Measurements from ENCODE around the gene NRSN2.

Gene NRSN2

GRCh38 chr20:346640-347316, at the start of gene NRSN2:
Gene NRSN2 (plus strand): TSS chr20:347111. CDS start chr20:349644, 2,533 bp downstream.
- peak; percentile 85 for DNase-seq

- peak; percentile 76 for DNase-seq
These were observed 48.8 kb upstream of the NRSN2 start for GRCh38 chr20:297925-298775.

DNA sequence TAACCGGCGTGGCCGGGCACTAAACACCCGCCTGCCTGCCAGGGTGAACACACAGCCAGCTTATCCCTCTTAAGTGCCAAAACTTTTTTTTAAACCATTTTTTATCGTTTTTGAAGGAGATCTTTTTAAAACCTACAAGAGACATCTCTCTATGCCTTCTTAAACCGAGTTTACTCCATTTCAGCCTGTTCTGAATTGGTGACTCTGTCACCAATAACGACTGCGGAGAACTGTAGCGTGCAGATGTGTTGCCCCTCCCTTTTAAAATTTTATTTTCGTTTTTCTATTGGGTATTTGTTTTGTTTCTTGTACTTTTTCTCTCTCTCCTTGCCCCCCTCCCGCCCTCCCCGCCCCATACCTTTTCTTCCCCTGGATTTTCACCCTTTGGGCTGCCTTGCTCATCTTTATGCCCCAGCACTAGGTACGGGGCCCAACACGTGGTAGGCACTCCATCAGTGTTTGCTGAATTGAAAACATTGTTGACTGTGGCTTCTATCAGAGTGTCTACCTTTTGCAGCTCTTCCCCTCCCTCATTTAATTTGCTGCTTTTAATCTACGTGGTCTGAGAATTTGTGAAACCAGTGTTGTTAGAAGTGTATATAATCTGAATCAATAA, 48.0 kb upstream of the NRSN2 start:
- no peak for DNase-seq

- no peak for DNase-seq
These were observed 46.4 kb upstream of the NRSN2 start for GRCh38 chr20:300345-300990.

GRCh38 chr20:301886-302848, 44.7 kb upstream of the NRSN2 start:
- DNase-seq = no peak

DNA sequence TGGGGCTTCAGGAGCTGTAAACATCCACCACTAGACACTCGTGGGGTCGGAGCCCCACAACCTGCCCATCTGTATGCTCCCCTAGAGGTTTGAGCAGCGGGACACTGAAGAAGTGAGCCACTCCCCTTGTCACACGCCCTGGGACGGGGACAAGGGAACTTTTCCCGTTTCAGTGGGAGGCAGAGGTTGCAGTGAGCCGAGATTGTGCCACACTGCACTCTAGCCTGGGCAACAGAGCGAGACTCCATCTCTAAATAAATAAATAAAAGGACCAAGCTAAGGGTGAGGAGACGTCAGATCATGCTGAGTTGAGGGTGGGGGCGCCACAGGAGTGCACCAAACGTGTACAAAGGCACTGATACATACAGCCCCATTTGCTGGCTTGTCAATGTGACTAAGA, 41.2 kb upstream of the NRSN2 start:
- no peak for DNase-seq

DNA sequence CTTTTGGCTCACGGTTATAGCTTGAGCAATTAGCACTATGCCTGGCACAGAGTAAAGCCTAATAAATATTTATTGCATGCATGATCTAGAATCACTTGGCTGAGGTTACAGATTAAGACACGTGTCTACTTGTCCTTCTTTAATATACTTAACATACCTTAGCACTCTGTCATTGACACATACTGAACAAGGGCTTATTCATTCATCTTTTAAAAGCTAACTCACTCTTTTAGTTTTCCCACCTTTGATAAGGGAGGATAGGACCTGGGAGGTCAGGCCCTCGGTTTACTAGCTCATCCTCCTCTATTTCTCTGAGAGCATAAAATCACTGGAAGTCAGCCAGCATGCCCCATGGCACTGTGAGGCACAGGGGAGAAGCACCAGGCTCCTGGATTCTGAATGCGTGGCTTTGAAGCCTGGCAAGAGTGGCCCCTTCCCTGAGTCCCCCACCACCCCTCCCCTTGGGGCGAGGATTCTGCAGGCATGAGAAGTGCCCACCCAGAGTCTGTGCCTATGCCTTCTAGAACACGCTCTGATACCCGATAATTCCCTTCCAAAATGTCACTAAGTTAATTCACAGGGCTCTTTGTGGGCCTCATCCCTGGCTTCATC, 38.4 kb upstream of the NRSN2 start:
- no peak for DNase-seq

GRCh38 chr20:309306-309840, 37.5 kb upstream of the NRSN2 start:
- no peak for DNase-seq

DNA sequence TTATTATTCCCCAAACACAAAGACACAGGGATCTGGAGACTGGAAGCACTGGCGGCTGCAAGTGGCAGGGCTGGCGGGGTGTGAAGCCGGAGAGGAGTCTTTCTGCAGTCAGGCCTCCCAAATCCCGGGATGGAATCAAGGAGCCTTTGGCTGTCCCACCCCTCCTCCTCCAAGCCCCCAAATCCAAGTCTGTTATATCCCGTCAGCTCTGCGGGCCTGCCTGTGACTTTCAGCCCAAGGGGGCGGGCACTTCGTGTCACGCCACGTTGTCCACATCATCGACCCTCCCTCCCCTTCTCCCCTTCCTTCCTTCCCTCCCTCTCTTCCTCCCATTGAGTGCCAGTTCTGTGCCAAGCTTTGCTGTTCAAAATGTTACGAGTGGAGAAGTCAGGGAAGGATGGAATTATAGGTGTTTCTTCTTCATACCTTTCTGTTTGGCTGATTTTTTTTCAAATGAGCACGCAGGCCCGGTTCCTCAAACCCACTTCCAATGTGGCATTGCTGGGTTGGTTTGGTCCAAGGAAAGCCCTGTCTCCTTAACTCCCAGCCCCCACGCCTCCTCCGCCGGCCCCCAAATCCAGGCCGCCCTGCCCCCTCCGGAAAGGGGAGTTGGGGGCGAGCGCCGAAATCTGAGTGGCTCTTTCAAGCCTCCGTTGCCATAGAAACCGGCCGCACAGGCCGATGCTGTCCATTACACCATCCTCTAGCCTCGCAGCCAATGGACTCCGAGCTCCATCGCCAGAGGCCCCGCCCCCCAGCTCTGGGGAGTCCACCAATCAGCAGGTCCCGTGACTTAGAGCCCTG, 36.9 kb upstream of the NRSN2 start:
- peak; percentile 100 for DNase-seq

DNA sequence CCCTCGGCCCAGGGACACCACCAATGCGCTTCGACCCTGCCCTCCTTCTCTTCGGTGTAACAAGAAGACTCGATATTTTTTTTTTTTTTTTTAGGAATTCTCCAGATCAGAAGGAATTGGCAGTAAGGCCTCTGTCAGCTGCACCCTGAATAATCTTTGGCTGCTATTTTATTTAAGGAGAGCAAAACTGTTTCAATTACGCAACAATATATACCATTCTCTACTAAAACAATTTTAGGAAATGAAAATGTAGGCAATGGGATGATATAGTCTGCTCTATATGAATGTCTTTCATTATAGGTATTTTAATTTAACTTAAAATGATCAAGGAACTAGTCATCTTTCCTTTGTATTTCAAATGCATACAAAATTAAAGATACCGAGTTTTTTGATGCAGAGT, 36.3 kb upstream of the NRSN2 start:
- no peak for DNase-seq

DNA sequence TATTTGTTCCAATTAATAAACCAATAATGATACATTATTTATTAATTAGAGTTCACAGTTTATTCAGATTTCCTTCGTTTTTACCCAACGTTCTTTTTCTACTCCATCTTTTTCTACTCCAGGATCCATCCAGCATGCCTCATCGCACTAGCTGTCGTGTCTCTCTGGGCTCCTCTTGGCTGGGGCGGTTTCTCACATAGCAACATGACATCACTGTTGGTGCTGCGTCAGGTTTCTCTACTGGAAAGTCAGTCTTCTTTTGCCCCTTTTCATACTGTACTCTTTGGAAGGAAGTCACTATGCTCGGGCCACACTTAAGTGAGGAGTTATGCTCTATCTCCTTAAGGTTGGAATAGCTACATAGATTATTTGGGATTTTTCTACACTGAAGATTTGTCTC, 35.3 kb upstream of the NRSN2 start:
- DNase-seq = no peak

DNA sequence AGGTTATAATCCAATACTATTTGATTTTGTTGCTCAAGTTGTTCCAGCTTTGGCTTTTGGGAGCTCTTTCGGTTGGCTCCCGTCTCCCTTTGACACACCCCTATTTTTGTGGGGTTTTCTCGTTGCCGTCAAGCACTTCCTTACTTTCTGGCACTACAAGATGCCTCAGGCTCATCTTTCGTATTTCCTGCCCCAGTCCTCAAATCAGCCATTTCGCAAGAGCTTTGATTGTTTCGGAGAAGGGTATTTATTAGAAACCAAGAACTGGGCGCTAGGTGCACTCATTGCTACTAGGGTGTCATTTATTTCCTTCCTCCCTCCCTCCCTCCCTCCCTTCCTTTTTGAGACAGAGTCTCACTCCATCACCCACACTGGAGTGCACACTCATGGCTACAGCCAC, 34.8 kb upstream of the NRSN2 start:
- DNase-seq = no peak

- DNase-seq = no peak
These were observed 34.0 kb upstream of the NRSN2 start for GRCh38 chr20:312866-313265.

DNA sequence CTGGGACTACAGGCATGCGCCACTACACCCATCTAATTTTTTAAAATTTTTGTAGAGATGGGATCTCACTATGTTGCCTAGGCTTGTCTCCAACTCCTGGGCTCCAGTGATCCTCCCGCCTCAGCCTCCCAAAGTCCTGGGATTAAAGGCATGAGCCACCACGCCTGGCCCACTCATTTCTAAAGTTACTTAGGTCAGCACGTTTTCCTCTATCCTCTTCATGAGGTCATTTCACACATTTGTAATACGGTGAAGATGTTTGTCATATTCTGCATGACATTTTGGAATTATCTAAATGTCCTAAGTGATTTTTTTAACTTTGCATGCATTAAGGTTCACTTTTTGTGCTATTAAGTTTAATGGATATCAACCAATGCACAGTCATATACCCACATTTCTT, 33.5 kb upstream of the NRSN2 start:
- DNase-seq = no peak

DNA sequence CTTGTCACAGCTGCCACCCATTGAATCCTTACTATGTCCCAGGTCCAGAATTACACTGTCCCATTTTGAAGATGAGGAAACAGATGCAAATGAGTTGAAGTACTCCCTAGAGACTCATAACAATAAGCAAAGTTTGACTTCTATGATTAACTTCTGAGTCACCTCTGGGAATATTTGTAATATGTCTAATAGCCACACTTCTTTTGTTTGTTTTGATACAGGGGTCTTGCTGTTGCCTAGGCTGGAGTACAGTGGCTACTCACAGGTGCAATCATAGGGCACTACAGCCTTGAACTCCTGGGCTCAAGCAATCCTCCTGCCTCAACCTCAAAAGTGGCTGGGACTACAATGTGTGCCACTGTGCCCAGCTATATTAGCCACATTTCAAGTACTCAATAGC, 33.0 kb upstream of the NRSN2 start:
- DNase-seq = no peak

DNA sequence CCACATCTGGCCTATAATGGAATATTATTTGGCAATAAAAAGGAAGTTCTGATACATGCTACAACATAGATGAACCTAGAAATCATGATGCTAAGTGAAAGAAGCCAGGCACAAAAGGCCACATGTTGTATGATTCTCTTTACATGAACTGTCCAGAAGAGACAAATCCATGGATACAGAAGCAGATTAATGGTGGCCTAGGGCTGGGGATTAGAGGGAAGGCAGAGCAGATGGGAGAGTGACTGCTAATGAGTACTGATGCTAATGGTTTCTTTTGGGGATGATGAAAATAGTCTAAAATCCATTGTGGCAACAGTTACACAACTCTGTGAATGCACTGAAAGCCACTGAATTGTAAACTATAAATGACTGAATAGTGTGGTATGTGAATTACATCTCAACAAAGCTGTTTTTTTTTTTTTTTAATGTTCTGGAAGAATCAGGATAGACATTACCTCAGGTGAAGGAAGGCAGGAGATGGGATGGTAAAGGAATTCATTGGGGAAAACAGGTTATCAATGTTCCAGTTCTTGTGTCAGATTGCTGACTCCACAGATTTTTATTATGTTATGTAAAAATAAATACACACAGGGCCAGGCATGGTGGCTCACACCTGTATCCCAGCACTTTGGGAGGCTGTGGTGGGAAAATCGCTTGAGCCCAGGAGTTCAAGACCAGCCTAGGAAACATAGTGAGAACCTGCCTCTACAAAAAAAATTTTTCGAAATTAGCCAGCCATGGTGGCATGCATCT, 30.4 kb upstream of the NRSN2 start:
- no peak for DNase-seq

DNA sequence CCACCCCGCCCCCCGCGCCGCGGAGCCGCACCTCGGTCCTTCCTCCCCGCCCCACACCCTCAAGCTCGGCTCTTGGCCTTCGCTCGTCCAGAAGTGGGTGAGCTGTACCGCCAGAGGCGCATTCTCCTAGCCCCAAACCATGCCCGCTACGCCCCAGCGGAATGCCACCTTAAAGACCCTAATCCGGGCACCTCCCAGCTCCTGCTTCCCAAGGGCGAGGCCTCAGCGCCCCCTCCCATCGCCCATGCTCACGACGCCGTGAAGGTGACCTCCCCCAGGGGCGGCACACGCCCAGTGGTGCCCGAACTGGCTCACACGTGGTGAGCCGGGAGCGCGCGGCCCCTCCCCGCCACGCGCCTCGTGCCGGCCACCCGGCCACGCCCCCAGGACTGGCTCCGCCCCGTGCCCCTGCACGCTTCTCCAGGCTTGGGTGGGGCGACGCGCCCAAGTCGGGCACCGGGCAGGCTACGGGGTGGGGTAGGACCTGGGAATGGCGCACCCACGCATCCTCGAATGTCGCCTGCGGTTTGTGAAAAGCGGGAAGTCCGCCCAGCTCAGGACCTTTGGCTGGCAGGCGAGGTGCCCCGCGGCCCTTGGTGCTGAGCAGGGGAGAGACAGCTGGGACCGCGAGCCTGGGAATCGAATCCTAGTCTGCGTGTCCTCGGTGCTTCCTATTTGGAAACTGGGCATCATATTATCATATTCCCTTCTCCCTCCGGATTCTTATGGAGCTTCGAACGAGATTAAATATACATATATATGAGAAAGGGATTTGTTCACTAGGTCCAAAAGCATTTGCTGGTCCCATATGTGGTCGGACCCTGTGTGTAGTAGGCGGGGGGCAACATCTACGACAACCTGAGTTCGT, 22.5 kb upstream of the NRSN2 start:
- DNase-seq = peak; percentile 92

DNA sequence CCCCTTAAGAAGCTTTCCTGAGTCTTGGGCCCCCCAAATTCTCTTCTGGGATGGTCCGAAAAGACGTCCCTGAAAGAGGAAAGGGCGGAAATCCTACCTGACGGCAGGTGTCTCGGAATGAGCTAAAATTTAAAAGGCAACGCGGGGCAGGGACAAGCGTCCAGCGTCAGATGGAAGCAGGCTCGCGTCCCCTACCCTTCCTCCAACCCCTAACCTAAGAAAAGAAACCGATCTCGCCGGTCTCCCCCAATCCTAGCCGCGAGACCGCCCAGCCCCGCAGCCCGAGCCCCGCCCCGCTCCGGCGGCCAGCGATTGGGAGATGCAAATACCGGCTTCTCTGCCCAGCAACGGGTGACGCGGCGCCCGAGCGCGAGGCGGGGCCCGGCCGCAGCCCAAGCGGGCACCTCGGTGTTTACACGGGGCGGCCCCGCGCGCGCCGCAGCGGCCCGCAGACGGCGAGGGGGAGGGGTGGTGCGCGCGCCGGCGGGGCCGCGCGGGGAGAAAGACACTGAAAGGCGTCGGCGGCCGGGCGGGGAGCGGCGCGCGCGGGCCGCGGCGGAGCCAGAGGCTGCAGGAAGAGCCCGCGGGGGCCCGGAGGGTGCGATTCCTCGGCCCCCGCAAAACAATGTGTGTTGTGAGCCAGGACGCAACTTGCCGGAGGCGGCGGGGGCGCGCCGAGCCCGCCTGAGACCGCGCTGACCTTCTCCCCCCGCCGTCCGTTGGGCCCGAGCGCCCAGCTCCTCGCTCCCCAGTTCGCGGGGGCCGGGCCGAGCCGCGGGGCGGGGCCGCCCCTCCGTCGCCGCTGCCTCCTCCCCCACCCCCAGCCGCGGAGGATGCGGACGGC, 21.6 kb upstream of the NRSN2 start, which contains the start of gene SOX12:
Gene SOX12 (plus strand): TSS at position 508 of the 844 bp plus-strand sequence. CDS start 373 bp downstream, outside the sequence.
- DNase-seq = peak; percentile 98
